RPMI7951 (cell line): ENCODE results near the gene CYP27C1. TPM values are rescaled to one million over a fixed set of nuclear protein-coding genes. Genes with fewer than 3 reads are reported as not detected.
A peak's percentile ranks its signal among the peaks of the same experiment; 100 is the strongest.
"Not testable (repeated sequence)": the region's sequence is repeated elsewhere in the genome, so short reads cannot be mapped to it uniquely, and the experiment has no call there.

Experiments
- DNase-seq: peaks from one replicate; pipeline ENCODE4 v3.0.0-alpha.2; 2012; ENCODE audit warnings: low read depth
- total RNA-seq: library from RNA; depleted of rRNA; stranded (reverse); fragments of >200 nt; shearing (Covaris generic); gene quantifications from 2 replicates; pipeline ENCODE4 v1.2.3, GENCODE V29; 2014

Gene CYP27C1
- total RNA-seq, 1 experiment from 2014 or later, result 3.5 TPM

- peak; percentile 40 for DNase-seq
Observed at GRCh38 chr2:127220768-127221527, 849 bp upstream of the CYP27C1 start.

GRCh38 chr2:127219171-127220070 lies 678 bp downstream of the CYP27C1 start:
- peak; percentile 27 for DNase-seq

DNA sequence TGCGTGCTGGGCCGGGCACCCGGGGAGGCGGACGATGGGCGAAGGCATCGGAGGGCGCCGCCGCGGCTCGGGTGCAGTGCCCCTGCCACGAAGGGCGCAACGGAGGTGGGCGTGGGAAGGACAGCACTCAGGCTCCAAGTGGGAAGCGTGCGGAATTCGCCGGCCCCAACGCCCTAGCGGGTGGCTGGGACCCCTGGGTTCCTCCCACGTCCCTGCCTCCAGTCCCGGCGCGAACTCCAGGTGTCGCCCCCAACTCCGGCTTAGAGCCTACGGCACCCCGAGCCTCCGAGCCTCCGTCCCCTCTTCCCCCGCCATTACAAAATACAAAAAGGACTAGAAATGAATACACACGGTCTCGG lies 1.3 kb downstream of the CYP27C1 start:
- peak; percentile 35 for DNase-seq

DNA sequence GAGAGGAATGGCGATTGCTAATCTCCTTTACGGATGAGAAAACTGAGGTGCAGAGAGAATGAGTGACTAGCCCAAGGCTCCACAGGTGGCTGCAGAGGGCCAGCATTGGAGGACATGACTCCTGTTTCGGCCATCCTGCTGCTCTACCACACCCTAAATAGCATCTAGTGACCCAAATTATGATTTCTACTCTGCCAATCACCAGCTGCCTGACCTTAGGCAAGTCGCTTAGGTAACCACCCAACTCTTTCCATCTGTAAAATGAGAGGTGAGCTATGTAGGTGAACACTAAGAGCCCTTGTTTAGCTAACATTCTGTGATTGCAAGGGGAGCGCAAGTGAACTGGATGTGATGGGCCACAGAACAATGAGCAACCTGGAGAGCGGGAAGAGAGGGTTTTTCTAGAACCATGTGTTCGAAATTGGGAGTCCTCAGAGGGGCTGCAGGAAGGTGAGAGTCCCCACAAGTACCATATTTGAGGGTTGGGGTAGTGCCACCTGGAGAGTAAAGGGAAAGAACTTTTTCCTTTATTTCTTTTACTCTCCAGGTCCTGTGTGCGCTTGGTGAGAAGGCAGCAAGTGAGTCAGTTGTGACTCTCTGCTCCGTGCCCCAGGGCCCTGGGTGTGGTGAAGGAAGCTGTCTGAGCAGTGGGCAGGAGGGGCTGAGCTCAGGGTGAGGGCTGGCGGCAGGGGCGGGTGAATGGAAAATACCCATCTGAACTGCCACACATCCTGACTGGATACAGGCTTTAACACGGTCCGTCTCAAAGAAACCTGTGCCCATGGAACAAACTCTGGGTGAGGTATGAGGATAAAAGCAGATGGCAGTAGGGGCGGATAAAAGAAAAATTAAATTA lies 2.4 kb downstream of the CYP27C1 start:
- DNase-seq, result peak; percentile 96

DNA sequence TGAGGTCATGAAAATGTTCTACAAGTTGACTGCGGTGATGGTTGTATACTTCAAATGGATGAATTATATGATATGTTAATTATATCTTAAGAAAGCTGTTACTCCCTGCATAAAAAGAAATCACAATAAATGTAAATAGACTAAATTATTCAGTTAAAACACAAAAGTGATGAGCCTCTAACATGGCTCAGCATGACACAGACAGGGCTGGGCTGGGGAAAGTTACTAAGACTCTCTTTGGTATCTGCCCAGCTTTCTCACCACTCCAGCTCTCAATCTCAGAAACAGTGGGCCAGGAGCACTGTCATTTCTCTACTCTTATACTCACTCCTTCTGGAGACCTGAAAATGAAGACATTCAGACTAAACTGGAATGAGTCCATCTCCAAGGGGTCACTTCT lies 3.5 kb downstream of the CYP27C1 start:
- no peak for DNase-seq

DNA sequence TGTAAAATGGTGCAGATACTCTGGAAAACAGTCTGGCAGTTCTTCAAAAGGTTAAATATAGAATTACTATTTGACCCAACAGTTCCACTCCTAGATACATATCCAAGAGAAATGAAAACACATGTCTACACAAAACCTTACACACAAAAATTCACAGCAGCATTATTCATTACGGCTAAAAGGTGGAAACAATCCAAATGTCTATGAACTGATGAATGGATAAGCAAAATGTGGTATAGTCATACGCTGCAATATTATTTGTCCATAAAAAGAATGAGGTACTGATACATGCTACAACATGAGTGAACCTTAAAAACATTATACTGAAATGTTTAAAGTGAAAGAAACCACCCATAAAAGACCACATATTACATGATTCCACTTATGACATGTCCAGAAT lies 4.0 kb downstream of the CYP27C1 start:
- DNase-seq, result no peak

GRCh38 chr2:127214201-127214600 lies 5.9 kb downstream of the CYP27C1 start:
- DNase-seq, result not testable (repeated sequence)

DNA sequence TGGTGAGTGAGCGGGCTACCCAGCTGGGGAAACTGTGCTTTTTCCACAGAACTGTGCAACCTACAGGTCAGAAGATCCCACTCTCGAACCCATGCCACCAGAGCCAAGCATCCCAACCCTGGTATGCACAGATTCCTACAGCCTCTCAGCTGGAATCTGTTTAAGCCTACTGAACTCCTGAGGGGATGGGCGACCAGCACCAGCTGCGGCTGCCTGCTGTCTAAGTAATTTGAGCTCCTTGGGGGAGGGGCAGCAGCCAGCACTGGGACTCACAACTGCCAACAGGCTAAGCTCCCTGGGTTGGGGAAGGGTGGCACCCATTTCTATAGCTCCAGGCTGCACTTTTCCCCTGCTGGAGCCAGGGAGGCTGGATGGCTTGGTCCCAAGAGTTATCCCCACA lies 11.8 kb downstream of the CYP27C1 start:
- peak; percentile 97 for DNase-seq

- no peak for DNase-seq
Observed at GRCh38 chr2:127205218-127206125, 14.6 kb downstream of the CYP27C1 start.

DNA sequence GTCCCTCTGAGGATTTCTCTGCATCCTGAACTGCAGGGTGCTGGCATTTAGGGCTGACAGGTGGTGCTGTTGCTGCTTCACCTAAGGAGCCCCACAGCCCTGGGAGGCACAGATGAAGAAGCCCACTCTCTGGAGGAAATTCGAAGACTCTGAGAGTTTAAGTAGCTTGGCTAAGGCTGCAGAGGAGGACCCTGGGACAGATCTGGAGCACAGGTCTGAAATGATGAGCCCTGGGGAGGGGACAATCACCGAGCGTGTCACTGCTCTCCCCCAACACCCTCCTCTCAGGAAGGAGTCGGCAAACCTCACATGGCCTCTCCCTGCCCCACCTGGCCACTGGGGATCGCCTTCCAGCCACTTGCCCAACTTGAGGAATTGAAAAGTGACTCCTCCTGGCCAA lies 18.6 kb downstream of the CYP27C1 start:
- no peak for DNase-seq

DNA sequence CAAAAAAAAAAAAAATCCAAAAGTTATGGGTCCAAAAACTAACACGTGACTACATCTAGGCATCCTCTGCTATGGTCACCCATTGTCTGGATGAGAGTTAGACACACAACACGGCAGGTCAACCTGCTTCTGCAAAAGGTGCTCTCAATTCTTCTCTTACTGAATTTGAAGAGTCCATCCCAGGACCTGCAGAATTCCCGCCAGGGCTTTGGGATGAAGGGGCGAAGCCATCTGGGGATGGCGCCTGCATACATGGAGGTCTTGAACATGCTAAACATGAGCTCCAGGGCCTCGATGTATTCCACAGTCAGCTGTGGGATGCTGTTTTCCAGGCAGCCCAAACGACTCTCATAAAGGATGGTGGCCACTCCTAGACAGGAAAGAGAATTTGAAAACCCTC lies 19.1 kb downstream of the CYP27C1 start:
- DNase-seq, result no peak

DNA sequence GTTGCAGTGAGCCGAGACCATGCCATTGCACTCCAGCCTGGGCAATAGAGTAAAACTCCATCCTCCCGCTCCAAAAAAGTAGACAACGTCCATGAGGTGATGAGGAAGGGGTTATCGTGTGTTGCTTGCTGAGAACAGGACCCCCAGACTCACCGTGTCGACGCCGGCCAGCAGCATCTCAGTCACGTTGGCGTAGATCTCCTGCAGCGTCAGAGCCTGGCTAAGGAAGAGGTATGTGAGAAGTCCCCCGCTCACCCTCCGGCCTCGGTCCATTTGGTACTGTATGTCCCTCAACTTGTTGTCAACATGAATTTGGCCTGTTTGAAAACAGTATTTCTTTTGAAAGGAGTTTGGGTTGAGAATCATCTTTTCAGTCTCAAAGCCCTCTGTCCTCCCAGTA lies 20.9 kb downstream of the CYP27C1 start:
- no peak for DNase-seq

DNA sequence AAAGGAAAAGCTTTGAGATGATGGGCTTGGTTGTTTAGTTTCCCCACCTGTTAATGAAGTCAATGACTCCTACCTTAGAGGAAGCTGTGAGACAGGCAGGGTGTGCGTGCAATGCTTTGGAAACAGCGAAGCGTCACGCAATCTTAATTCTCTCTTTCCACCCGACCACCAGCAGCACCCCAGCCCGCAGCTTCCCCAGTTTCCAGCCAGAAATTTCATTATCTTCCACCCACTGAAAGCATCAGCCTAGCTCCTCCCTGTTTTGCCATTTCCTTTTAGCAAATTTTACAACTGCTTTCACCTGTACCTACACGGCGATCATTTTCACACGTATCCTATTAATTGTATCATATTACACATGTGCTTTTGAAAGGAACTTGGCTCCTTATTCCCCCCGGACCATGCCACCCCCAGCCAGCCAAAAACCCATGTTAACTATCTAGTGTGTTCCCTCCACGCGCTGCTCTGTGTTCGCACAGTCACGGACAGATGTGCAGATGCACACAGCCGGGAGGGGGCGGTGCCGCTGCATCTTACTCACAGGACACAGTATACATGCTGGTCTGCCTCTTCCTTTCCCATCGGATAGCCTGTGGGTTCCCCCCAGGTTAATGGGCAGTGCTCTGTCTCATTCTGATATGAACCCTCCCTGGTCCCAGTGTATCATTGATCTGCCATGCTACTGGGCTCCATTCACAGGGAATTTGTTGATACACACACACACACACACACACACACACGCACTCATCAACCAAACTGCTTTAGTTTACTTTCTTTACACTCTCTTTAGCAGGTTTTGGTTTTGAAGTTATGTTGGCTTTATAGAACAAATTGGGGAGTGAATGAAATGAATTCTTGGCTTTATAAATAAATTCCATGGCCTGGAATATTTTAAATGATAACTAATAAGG lies 22.4 kb downstream of the CYP27C1 start:
- DNase-seq, result peak; percentile 80

GRCh38 chr2:127196998-127197397 lies 23.1 kb downstream of the CYP27C1 start:
- DNase-seq, result peak; percentile 36

DNA sequence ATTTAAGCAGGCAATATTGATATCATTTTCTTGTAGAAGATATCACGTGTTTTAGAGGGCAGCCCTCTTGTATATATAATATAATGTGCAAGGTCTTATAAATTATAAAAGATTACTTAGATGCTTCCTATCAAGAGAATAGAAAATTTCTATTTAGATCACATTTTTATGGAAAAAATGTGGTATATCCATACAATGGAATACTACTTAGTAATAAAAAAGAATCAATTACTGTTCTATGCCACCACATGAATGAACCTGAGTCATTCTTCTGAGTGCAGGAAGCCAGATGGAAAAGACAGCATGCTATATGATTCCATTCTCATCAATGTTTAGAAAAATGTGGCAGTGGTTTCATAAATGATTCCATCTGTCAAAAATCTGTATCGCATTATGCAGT lies 23.6 kb downstream of the CYP27C1 start:
- DNase-seq, result no peak

GRCh38 chr2:127195140-127196074 lies 24.7 kb downstream of the CYP27C1 start:
- no peak for DNase-seq

DNA sequence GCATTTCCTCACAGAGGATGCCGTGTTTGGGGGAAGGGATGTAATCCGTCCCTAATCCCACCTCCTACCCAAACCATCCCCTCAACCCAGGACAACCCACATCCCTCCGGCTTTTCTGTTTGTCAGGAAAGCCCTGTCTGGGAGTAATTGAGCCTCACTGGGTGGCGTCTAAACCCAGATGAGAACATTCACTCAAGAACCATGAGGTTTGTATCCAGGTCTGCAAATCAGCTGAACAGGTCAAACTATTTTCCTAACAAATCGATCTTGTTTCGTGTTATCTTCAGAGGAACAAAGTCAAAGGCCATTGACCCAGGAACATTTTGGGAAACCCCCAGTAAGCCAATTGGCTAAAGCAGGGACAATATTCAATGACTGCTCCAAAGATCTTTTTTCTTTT lies 25.7 kb downstream of the CYP27C1 start:
- DNase-seq, result no peak

DNA sequence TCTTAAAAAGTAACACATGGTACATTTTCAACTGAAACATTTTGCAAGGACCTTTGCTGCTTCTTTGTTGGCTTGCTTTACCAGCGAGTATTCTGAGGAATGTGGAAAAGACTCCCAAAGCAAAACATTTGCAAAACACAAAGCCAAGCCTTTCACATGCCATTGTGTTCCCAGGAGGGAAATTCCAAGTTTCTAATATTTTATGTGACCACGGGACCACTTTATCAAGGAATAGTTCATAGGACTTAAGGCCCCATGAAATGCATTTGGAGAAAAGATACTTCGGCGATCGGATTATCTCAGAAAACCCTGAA lies 26.2 kb downstream of the CYP27C1 start:
- no peak for DNase-seq
